ENCODE measurements around the gene AZIN2.

AZIN2 gene

GRCh38 chr1:33141781-33142180, 60.8 kb downstream of the AZIN2 start:
- Histone ChIP-seq H3K4me1 (ENCODE audit: control insufficient read depth, insufficient read depth, low read length) (peaks cover 21% of the 10 kb centered on the region), H3K9me3 (ENCODE audit: control insufficient read depth in 2 of 2, low read length in 2 of 2) (no peaks in the 10 kb centered on the region), H3K9ac (ENCODE audit: low read length in 2 of 2) (no peak overlapping the region), H3K4me3 (ENCODE audit: low read length in 2 of 2) (no peak overlapping the region), H3K27me3 (ENCODE audit: control insufficient read depth in 1 of 2, insufficient read depth in 2 of 2, low read length in 2 of 2) (no peaks in the 10 kb centered on the region), H3K27ac (ENCODE audit: low read length) (no peak overlapping the region), H3K36me3 (ENCODE audit: control insufficient read depth in 2 of 2, insufficient read depth in 2 of 2, low read length in 2 of 2) (peaks cover 5 to 12% of the 10 kb centered on the region in 2 donors)

GRCh38 chr1:33142483-33143064, 61.6 kb downstream of the AZIN2 start:
- H3K27me3 ChIP-seq (ENCODE audit: control insufficient read depth in 1 of 2, insufficient read depth in 2 of 2, low read length in 2 of 2), result no peaks in the 10 kb centered on the region
- H3K9me3 ChIP-seq (ENCODE audit: control insufficient read depth in 2 of 2, low read length in 2 of 2), result no peaks in the 10 kb centered on the region
- peak overlapping the region in 1 of 2 donors; percentile 29 for H3K9ac ChIP-seq (ENCODE audit: low read length in 2 of 2)
- H3K4me3 ChIP-seq (ENCODE audit: low read length in 2 of 2), result no peak overlapping the region
- peak overlapping the region; percentile 60 for H3K27ac ChIP-seq (ENCODE audit: low read length)
- peaks cover 21% of the 10 kb centered on the region for H3K4me1 ChIP-seq (ENCODE audit: control insufficient read depth, insufficient read depth, low read length)
- H3K36me3 ChIP-seq (ENCODE audit: control insufficient read depth in 2 of 2, insufficient read depth in 2 of 2, low read length in 2 of 2), result peaks cover 11 to 15% of the 10 kb centered on the region in 2 donors

GRCh38 chr1:33143176-33143575, 62.2 kb downstream of the AZIN2 start:
- no peak overlapping the region for H3K9ac ChIP-seq (ENCODE audit: low read length in 2 of 2)
- peak overlapping the region; percentile 60 for H3K27ac ChIP-seq (ENCODE audit: low read length)
- no peaks in the 10 kb centered on the region for H3K9me3 ChIP-seq (ENCODE audit: control insufficient read depth in 2 of 2, low read length in 2 of 2)
- peaks cover 11 to 15% of the 10 kb centered on the region in 2 donors for H3K36me3 ChIP-seq (ENCODE audit: control insufficient read depth in 2 of 2, insufficient read depth in 2 of 2, low read length in 2 of 2)
- H3K4me3 ChIP-seq (ENCODE audit: low read length in 2 of 2), result no peak overlapping the region
- H3K4me1 ChIP-seq (ENCODE audit: control insufficient read depth, insufficient read depth, low read length), result peaks cover 21% of the 10 kb centered on the region
- H3K27me3 ChIP-seq (ENCODE audit: control insufficient read depth in 1 of 2, insufficient read depth in 2 of 2, low read length in 2 of 2), result no peaks in the 10 kb centered on the region

- H3K27me3 ChIP-seq (ENCODE audit: control insufficient read depth in 1 of 2, insufficient read depth in 2 of 2, low read length in 2 of 2), result no peaks in the 10 kb centered on the region
- H3K9me3 ChIP-seq (ENCODE audit: control insufficient read depth in 2 of 2, low read length in 2 of 2), result no peaks in the 10 kb centered on the region
- peak overlapping the region; percentile 60 for H3K27ac ChIP-seq (ENCODE audit: low read length)
- H3K9ac ChIP-seq (ENCODE audit: low read length in 2 of 2), result peak overlapping the region in 1 of 2 donors; percentile 21
- peaks cover 21% of the 10 kb centered on the region for H3K4me1 ChIP-seq (ENCODE audit: control insufficient read depth, insufficient read depth, low read length)
- peaks cover 11 to 15% of the 10 kb centered on the region in 2 donors for H3K36me3 ChIP-seq (ENCODE audit: control insufficient read depth in 2 of 2, insufficient read depth in 2 of 2, low read length in 2 of 2)
- no peak overlapping the region for H3K4me3 ChIP-seq (ENCODE audit: low read length in 2 of 2)
Observed at GRCh38 chr1:33143698-33144097, 62.7 kb downstream of the AZIN2 start.

- H3K4me3 ChIP-seq (ENCODE audit: low read length in 2 of 2), result no peak overlapping the region
- H3K27ac ChIP-seq (ENCODE audit: low read length), result no peak overlapping the region
- H3K9me3 ChIP-seq (ENCODE audit: control insufficient read depth in 2 of 2, low read length in 2 of 2), result no peaks in the 10 kb centered on the region
- H3K27me3 ChIP-seq (ENCODE audit: control insufficient read depth in 1 of 2, insufficient read depth in 2 of 2, low read length in 2 of 2), result no peaks in the 10 kb centered on the region
- H3K9ac ChIP-seq (ENCODE audit: low read length in 2 of 2), result no peak overlapping the region
- peaks cover 11 to 15% of the 10 kb centered on the region in 2 donors for H3K36me3 ChIP-seq (ENCODE audit: control insufficient read depth in 2 of 2, insufficient read depth in 2 of 2, low read length in 2 of 2)
- peaks cover 21% of the 10 kb centered on the region for H3K4me1 ChIP-seq (ENCODE audit: control insufficient read depth, insufficient read depth, low read length)
Observed at GRCh38 chr1:33146003-33146402, 65.0 kb downstream of the AZIN2 start.

- peaks cover 14% of the 10 kb centered on the region for H3K4me1 ChIP-seq (ENCODE audit: control insufficient read depth, insufficient read depth, low read length)
- H3K4me3 ChIP-seq (ENCODE audit: low read length in 2 of 2), result no peak overlapping the region
- peaks cover 11 to 15% of the 10 kb centered on the region in 2 donors for H3K36me3 ChIP-seq (ENCODE audit: control insufficient read depth in 2 of 2, insufficient read depth in 2 of 2, low read length in 2 of 2)
- no peaks in the 10 kb centered on the region for H3K27me3 ChIP-seq (ENCODE audit: control insufficient read depth in 1 of 2, insufficient read depth in 2 of 2, low read length in 2 of 2)
- no peak overlapping the region for H3K27ac ChIP-seq (ENCODE audit: low read length)
- no peaks in the 10 kb centered on the region for H3K9me3 ChIP-seq (ENCODE audit: control insufficient read depth in 2 of 2, low read length in 2 of 2)
- no peak overlapping the region for H3K9ac ChIP-seq (ENCODE audit: low read length in 2 of 2)
Observed at GRCh38 chr1:33147275-33147996, 66.5 kb downstream of the AZIN2 start.

GRCh38 chr1:33147997-33148314, 67.0 kb downstream of the AZIN2 start:
- no peaks in the 10 kb centered on the region for H3K27me3 ChIP-seq (ENCODE audit: control insufficient read depth in 1 of 2, insufficient read depth in 2 of 2, low read length in 2 of 2)
- peaks cover 9% of the 10 kb centered on the region for H3K4me1 ChIP-seq (ENCODE audit: control insufficient read depth, insufficient read depth, low read length)
- no peak overlapping the region for H3K9ac ChIP-seq (ENCODE audit: low read length in 2 of 2)
- no peak overlapping the region for H3K27ac ChIP-seq (ENCODE audit: low read length)
- H3K4me3 ChIP-seq (ENCODE audit: low read length in 2 of 2), result no peak overlapping the region
- no peaks in the 10 kb centered on the region for H3K9me3 ChIP-seq (ENCODE audit: control insufficient read depth in 2 of 2, low read length in 2 of 2)
- H3K36me3 ChIP-seq (ENCODE audit: control insufficient read depth in 2 of 2, insufficient read depth in 2 of 2, low read length in 2 of 2), result peaks cover 11 to 15% of the 10 kb centered on the region in 2 donors

GRCh38 chr1:33148615-33149014, 67.7 kb downstream of the AZIN2 start:
- Histone ChIP-seq H3K4me1 (ENCODE audit: control insufficient read depth, insufficient read depth, low read length) (peaks cover 7% of the 10 kb centered on the region), H3K27me3 (ENCODE audit: control insufficient read depth in 1 of 2, insufficient read depth in 2 of 2, low read length in 2 of 2) (no peaks in the 10 kb centered on the region), H3K9me3 (ENCODE audit: control insufficient read depth in 2 of 2, low read length in 2 of 2) (no peaks in the 10 kb centered on the region), H3K4me3 (ENCODE audit: low read length in 2 of 2) (no peak overlapping the region), H3K36me3 (ENCODE audit: control insufficient read depth in 2 of 2, insufficient read depth in 2 of 2, low read length in 2 of 2) (peaks cover 11 to 15% of the 10 kb centered on the region in 2 donors), H3K27ac (ENCODE audit: low read length) (no peak overlapping the region), H3K9ac (ENCODE audit: low read length in 2 of 2) (no peak overlapping the region)

- Histone ChIP-seq H3K36me3 (ENCODE audit: control insufficient read depth in 2 of 2, insufficient read depth in 2 of 2, low read length in 2 of 2) (peaks cover 11 to 14% of the 10 kb centered on the region in 2 donors), H3K9ac (ENCODE audit: low read length in 2 of 2) (no peak overlapping the region), H3K4me3 (ENCODE audit: low read length in 2 of 2) (no peak overlapping the region), H3K9me3 (ENCODE audit: control insufficient read depth in 2 of 2, low read length in 2 of 2) (no peaks in the 10 kb centered on the region), H3K27me3 (ENCODE audit: control insufficient read depth in 1 of 2, insufficient read depth in 2 of 2, low read length in 2 of 2) (no peaks in the 10 kb centered on the region), H3K27ac (ENCODE audit: low read length) (no peak overlapping the region), H3K4me1 (ENCODE audit: control insufficient read depth, insufficient read depth, low read length) (peaks cover 6% of the 10 kb centered on the region)
Observed at GRCh38 chr1:33149453-33150190, 68.7 kb downstream of the AZIN2 start.

- Histone ChIP-seq H3K36me3 (ENCODE audit: control insufficient read depth in 2 of 2, insufficient read depth in 2 of 2, low read length in 2 of 2) (peaks cover 11 to 12% of the 10 kb centered on the region in 2 donors), H3K27ac (ENCODE audit: low read length) (no peak overlapping the region), H3K9ac (ENCODE audit: low read length in 2 of 2) (no peak overlapping the region)
Observed at GRCh38 chr1:33150522-33150921, 69.6 kb downstream of the AZIN2 start.

More at GRCh38 chr1:33150522-33150921, 69.6 kb downstream of the AZIN2 start:
- Histone ChIP-seq H3K4me3 (ENCODE audit: low read length in 2 of 2) (no peak overlapping the region), H3K4me1 (ENCODE audit: control insufficient read depth, insufficient read depth, low read length) (peaks cover 6% of the 10 kb centered on the region), H3K9me3 (ENCODE audit: control insufficient read depth in 2 of 2, low read length in 2 of 2) (no peaks in the 10 kb centered on the region), H3K27me3 (ENCODE audit: control insufficient read depth in 1 of 2, insufficient read depth in 2 of 2, low read length in 2 of 2) (no peaks in the 10 kb centered on the region)
